ENCODE measurements around the gene ATAD1. TPM values are rescaled to one million over a fixed set of nuclear protein-coding genes. Genes with fewer than 3 reads are reported as not detected.

The ATAD1 gene
- total RNA-seq, 1 experiment from 2014 or later = 31.0 TPM

- no peak for TF ChIP-seq CTCF (IDR thresholded peaks at IDR 0.05; ENCODE audit: unreplicated experiment)
- CTCF ChIA-PET = interaction anchor here (1.2 kb wide), 1 partner anchor 303 kb away, joined by 3 read pairs; no protein-coding TSS in a partner anchor
- Mint-ChIP-seq H3K4me3 (ENCODE audit: low read depth, unreplicated experiment) (no peak overlapping the region), H3K27ac (ENCODE audit: unreplicated experiment) (no peak overlapping the region), H3K27me3 (ENCODE audit: unreplicated experiment) (no peaks in the 10 kb centered on the region), H3K4me1 (ENCODE audit: low read depth, unreplicated experiment) (no peaks in the 10 kb centered on the region), H3K36me3 (ENCODE audit: insufficient read depth, unreplicated experiment) (no peaks in the 10 kb centered on the region), H3K9me3 (ENCODE audit: low read depth, unreplicated experiment) (no peaks in the 10 kb centered on the region)
- no TSS peak for BruUV-seq (replicated peaks)
- intact Hi-C loops (cut with micrococcal nuclease; ENCODE audit: unreplicated experiment) = no loop called here
- no peak for DNase-seq
Observed at GRCh38 chr10:87760195-87760905, 57.7 kb downstream of the ATAD1 start.

DNA sequence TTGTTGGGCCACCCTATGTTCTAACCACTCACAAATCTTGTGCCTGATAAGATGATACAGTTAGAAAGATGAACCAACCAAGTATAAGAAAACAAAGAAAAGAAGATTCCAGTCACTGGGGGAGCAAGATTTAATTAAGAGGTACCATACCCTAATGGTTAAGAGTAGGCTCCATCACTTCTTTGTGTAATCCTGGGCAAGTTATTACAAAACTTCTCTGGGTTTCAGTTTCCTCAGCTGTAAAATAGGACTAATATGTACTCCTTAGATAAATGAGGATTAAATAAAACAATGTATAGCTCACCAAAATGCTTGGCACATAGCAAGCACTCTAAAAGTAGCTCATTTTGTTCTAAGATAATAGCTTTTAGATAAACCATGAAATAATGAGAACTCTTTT is 58.5 kb downstream of the ATAD1 start:
- BruUV-seq (replicated peaks) = no TSS peak
- DNase-seq = no peak
- no peak overlapping the region for H3K27ac Mint-ChIP-seq (ENCODE audit: unreplicated experiment)
- intact Hi-C loops (cut with micrococcal nuclease; ENCODE audit: unreplicated experiment) = no loop called here
- H3K36me3 Mint-ChIP-seq (ENCODE audit: insufficient read depth, unreplicated experiment) = no peaks in the 10 kb centered on the region
- no peak for TF ChIP-seq CTCF (IDR thresholded peaks at IDR 0.05; ENCODE audit: unreplicated experiment)
- CTCF ChIA-PET = no interaction called here
- H3K27me3 Mint-ChIP-seq (ENCODE audit: unreplicated experiment) = no peaks in the 10 kb centered on the region
- H3K9me3 Mint-ChIP-seq (ENCODE audit: low read depth, unreplicated experiment) = no peaks in the 10 kb centered on the region
- no peaks in the 10 kb centered on the region for H3K4me1 Mint-ChIP-seq (ENCODE audit: low read depth, unreplicated experiment)
- H3K4me3 Mint-ChIP-seq (ENCODE audit: low read depth, unreplicated experiment) = no peak overlapping the region

GRCh38 chr10:87757685-87758084 is 60.3 kb downstream of the ATAD1 start:
- Mint-ChIP-seq H3K4me3 (ENCODE audit: low read depth, unreplicated experiment) (no peak overlapping the region), H3K4me1 (ENCODE audit: low read depth, unreplicated experiment) (no peaks in the 10 kb centered on the region), H3K36me3 (ENCODE audit: insufficient read depth, unreplicated experiment) (no peaks in the 10 kb centered on the region), H3K9me3 (ENCODE audit: low read depth, unreplicated experiment) (no peaks in the 10 kb centered on the region), H3K27me3 (ENCODE audit: unreplicated experiment) (no peaks in the 10 kb centered on the region), H3K27ac (ENCODE audit: unreplicated experiment) (no peak overlapping the region)
- no peak for DNase-seq
- intact Hi-C loops (cut with micrococcal nuclease; ENCODE audit: unreplicated experiment) = no loop called here
- CTCF ChIA-PET = no interaction called here
- no peak for TF ChIP-seq CTCF (IDR thresholded peaks at IDR 0.05; ENCODE audit: unreplicated experiment)
- no TSS peak for BruUV-seq (replicated peaks)

DNA sequence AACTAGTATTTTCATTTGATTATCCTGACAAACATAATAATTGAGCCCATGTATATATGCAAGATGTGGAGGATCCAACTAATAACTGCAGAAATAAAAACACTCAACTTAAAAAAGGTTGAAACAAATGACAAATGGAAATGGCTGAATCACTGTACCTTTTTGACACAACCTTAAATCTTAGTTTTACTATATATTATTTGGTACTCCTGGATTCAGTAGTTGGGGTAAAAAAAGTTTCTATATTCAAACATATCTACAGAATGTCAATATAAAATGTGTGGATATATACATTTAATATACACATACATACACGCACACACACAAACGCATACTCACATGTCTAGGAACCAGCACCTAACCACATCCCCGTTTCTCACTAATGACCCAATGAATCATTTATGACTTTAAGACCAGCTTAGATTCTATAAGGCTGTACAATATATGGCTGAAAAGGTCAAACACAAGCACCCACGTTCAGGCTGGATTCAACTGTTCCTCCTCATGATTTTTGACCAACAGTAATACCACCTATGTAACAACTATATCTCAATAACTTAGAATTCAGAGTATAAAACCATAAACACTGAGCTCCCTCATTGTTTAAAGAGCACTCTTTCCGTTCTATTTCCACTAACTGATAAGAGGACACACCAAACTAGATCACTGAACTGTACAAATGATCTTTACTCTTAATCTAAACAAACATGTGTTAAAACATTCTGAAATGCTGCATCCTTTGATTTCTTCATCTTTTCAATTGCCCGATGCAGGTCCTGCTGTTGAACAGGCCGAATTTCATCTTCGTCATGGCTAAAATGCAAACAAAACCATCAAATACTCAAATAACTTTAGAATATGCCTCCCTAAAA is 63.8 kb downstream of the ATAD1 start:
- no peak for TF ChIP-seq CTCF (IDR thresholded peaks at IDR 0.05; ENCODE audit: unreplicated experiment)
- no peak overlapping the region for H3K4me3 Mint-ChIP-seq (ENCODE audit: low read depth, unreplicated experiment)
- no TSS peak for BruUV-seq (replicated peaks)
- no peaks in the 10 kb centered on the region for H3K4me1 Mint-ChIP-seq (ENCODE audit: low read depth, unreplicated experiment)
- H3K9me3 Mint-ChIP-seq (ENCODE audit: low read depth, unreplicated experiment) = no peaks in the 10 kb centered on the region
- H3K36me3 Mint-ChIP-seq (ENCODE audit: insufficient read depth, unreplicated experiment) = peaks cover 5% of the 10 kb centered on the region
- H3K27me3 Mint-ChIP-seq (ENCODE audit: unreplicated experiment) = no peaks in the 10 kb centered on the region
- no peak overlapping the region for H3K27ac Mint-ChIP-seq (ENCODE audit: unreplicated experiment)
- no peak for DNase-seq
- intact Hi-C loops (cut with micrococcal nuclease; ENCODE audit: unreplicated experiment) = no loop called here
- CTCF ChIA-PET = no interaction called here

Measured in Calu3 (cell line).